Loucy (cell line): Measurements from ENCODE around the gene CERS5.
"Not testable (repeated sequence)": the region's sequence is repeated elsewhere in the genome, so short reads cannot be mapped to it uniquely, and the experiment has no call there.

Experiments
- H2AFZ ChIP-seq: fragments of 200-600 bp; sonication (generic); 2 replicates; pipeline ENCODE4 v1.6.0; 2016; ENCODE audit warnings: antibody characterized with exemption, mild to moderate bottlenecking, low read length, moderate library complexity
- H3F3A ChIP-seq: fragments of 200-600 bp; 2 replicates; pipeline ENCODE4 v1.6.0; 2016; ENCODE audit warnings: antibody characterized with exemption, low read depth, mild to moderate bottlenecking
- H3K27me3 ChIP-seq: fragments of 200-600 bp; sonication (generic); 2 replicates; pipeline ENCODE4 v1.6.1; 2014; ENCODE audit warnings: low read length, mild to moderate bottlenecking; ENCODE audit not compliant: insufficient read depth, poor library complexity, severe bottlenecking
- H3K36me3 ChIP-seq: fragments of 200-600 bp; sonication (generic); 2 replicates; pipeline ENCODE4 v1.6.1; 2016; ENCODE audit warnings: low read length; ENCODE audit not compliant: insufficient read depth
- H3K4me1 ChIP-seq: fragments of 200-600 bp; sonication (generic); 2 replicates; pipeline ENCODE4 v1.5.1; 2014; ENCODE audit warnings: low read length, mild to moderate bottlenecking; ENCODE audit not compliant: insufficient read depth, poor library complexity, severe bottlenecking
- H3K4me2 ChIP-seq: fragments of 200-600 bp; sonication (generic); 2 replicates; pipeline ENCODE4 v1.6.0; 2014; ENCODE audit warnings: antibody characterized with exemption, low read length, low read depth, mild to moderate bottlenecking; ENCODE audit not compliant: poor library complexity, severe bottlenecking
- H3K4me3 ChIP-seq: fragments of 200-600 bp; sonication (generic); 2 replicates; pipeline ENCODE4 v1.5.1; 2014; ENCODE audit warnings: low read length, mild to moderate bottlenecking, mixed read lengths; ENCODE audit not compliant: poor library complexity, severe bottlenecking
- H3K79me2 ChIP-seq: fragments of 200-600 bp; sonication (generic); 2 replicates; pipeline ENCODE4 v1.6.1; 2014; ENCODE audit warnings: low read length; ENCODE audit not compliant: insufficient read depth
- H3K9ac ChIP-seq: fragments of 200-600 bp; sonication (generic); 2 replicates; pipeline ENCODE4 v1.6.0; 2014; ENCODE audit warnings: mild to moderate bottlenecking, low read depth, low read length, moderate library complexity; ENCODE audit not compliant: poor library complexity, severe bottlenecking
- H3K9me2 ChIP-seq: fragments of 200-600 bp; sonication (generic); replicated peaks from 2 replicates; pipeline ENCODE4 v1.6.1; 2016; ENCODE audit warnings: low read depth, low read length, mixed read lengths
- H3K9me3 ChIP-seq: fragments of 200-600 bp; sonication (generic); 2 replicates; pipeline ENCODE4 v1.6.1; 2014; ENCODE audit warnings: mild to moderate bottlenecking, antibody characterized with exemption, low read length, low read depth; ENCODE audit not compliant: insufficient read depth
- H4K20me1 ChIP-seq: fragments of 200-600 bp; sonication (generic); 2 replicates; pipeline ENCODE4 v1.6.0; 2014; ENCODE audit warnings: antibody characterized with exemption, low read length, mild to moderate bottlenecking; ENCODE audit not compliant: insufficient read depth, poor library complexity, severe bottlenecking
- CTCF ChIP-seq: fragments of 200-600 bp; sonication (generic); conservative IDR thresholded peaks from 2 replicates; pipeline ENCODE4 v1.5.1; 2014; ENCODE audit warnings: mild to moderate bottlenecking, antibody characterized with exemption, low read length
- EZH2phosphoT487 ChIP-seq: fragments of 200-600 bp; IDR thresholded peaks from 2 replicates; pipeline ENCODE4 v1.6.1; 2018; ENCODE audit warnings: antibody characterized with exemption, mild to moderate bottlenecking, moderate library complexity, borderline replicate concordance

The CERS5 gene

GRCh38 chr12:50149311-50149710 lies 17.9 kb downstream of the CERS5 start:
- TF ChIP-seq CTCF (no peak), EZH2phosphoT487 (no peak)
- Histone ChIP-seq H3K9me2 (no peaks in the 10 kb centered on the region), H3K36me3 (no peaks in the 10 kb centered on the region; the same call in 1 of the 2 replicates), H3K4me3 (no peak overlapping the region), H3K27me3 (no peaks in the 10 kb centered on the region), H2AFZ (no peak overlapping the region), H3K79me2 (peaks cover 39% of the 10 kb centered on the region), H3F3A (no peaks in the 10 kb centered on the region), H4K20me1 (no peaks in the 10 kb centered on the region), H3K4me1 (peaks cover 4% of the 10 kb centered on the region), H3K4me2 (no peak overlapping the region), H3K9ac (no peak overlapping the region), H3K9me3 (no peaks in the 10 kb centered on the region)

GRCh38 chr12:50148011-50148410 lies 19.2 kb downstream of the CERS5 start:
- H3K79me2 ChIP-seq = peaks cover 31% of the 10 kb centered on the region
- H3F3A ChIP-seq, H3K27me3 ChIP-seq, H3K9ac ChIP-seq, H4K20me1 ChIP-seq, H3K9me3 ChIP-seq, H3K36me3 ChIP-seq, H3K4me1 ChIP-seq, H2AFZ ChIP-seq, H3K4me2 ChIP-seq, H3K9me2 ChIP-seq, H3K4me3 ChIP-seq: not testable (repeated sequence)

GRCh38 chr12:50147281-50147680 lies 19.9 kb downstream of the CERS5 start:
- no peak overlapping the region for H3K9ac ChIP-seq
- peaks cover 4% of the 10 kb centered on the region for H3K4me1 ChIP-seq
- no peaks in the 10 kb centered on the region for H3K27me3 ChIP-seq
- peaks cover 27% of the 10 kb centered on the region for H3K79me2 ChIP-seq
- H3K4me2 ChIP-seq = no peak overlapping the region
- TF ChIP-seq EZH2phosphoT487 (no peak), CTCF (no peak)
- no peaks in the 10 kb centered on the region for H4K20me1 ChIP-seq
- H3K9me2 ChIP-seq = no peaks in the 10 kb centered on the region
- no peak overlapping the region for H2AFZ ChIP-seq
- H3F3A ChIP-seq = no peaks in the 10 kb centered on the region
- H3K9me3 ChIP-seq = no peaks in the 10 kb centered on the region
- H3K36me3 ChIP-seq = peaks cover 16% of the 10 kb centered on the region; the same call in 1 of the 2 replicates
- H3K4me3 ChIP-seq = no peak overlapping the region

GRCh38 chr12:50145439-50145838 lies 21.7 kb downstream of the CERS5 start:
- Histone ChIP-seq H3K4me1 (no peaks in the 10 kb centered on the region), H3K79me2 (peaks cover 21% of the 10 kb centered on the region), H3K36me3 (peaks cover 33% of the 10 kb centered on the region; the same call in 1 of the 2 replicates), H3K4me3 (no peak overlapping the region), H3K9me2 (no peaks in the 10 kb centered on the region), H2AFZ (no peak overlapping the region), H3K27me3 (no peaks in the 10 kb centered on the region), H3K9ac (no peak overlapping the region), H3K9me3 (no peaks in the 10 kb centered on the region), H4K20me1 (no peaks in the 10 kb centered on the region), H3F3A (no peaks in the 10 kb centered on the region), H3K4me2 (no peak overlapping the region)
- TF ChIP-seq EZH2phosphoT487 (no peak), CTCF (no peak)
